Esophagus muscularis mucosa (tissue), 4 donors: ENCODE data around the gene MGST2. TPM values are rescaled to one million over a fixed set of nuclear protein-coding genes. Genes with fewer than 3 reads are reported as not detected.
"Not testable (repeated sequence)": the region's sequence is repeated elsewhere in the genome, so short reads cannot be mapped to it uniquely, and the experiment has no call there.

ENCODE experiments used
- DNase-seq: peaks from one replicate; pipeline ENCODE4 v3.0.0-alpha.2; 2017; ENCODE audit errors: extremely low spot score
- H3K27ac ChIP-seq, 4 donors: fragments of 200-600 bp; sonication (generic); replicated peaks in 1 of 4; 1 replicate in 3 of 4; 2 replicates in 1 of 4; pipeline ENCODE4 v1.5.1; 2016 to 2019; ENCODE audit warnings: mild to moderate bottlenecking in 1 of 4
- H3K27me3 ChIP-seq, 4 donors: fragments of 200-600 bp; sonication (generic); one replicate each; pipeline versions ENCODE4 v1.5.1 to v1.6.0; 2016 to 2019
- H3K36me3 ChIP-seq, 4 donors: fragments of 200-600 bp; sonication (generic); one replicate each; pipeline ENCODE4 v1.5.1; 2016 to 2019
- H3K4me1 ChIP-seq, 4 donors: fragments of 200-600 bp; sonication (generic); one replicate each; pipeline ENCODE4 v1.5.1; 2016 to 2019
- H3K4me3 ChIP-seq, 4 donors: fragments of 200-600 bp; sonication (generic); 1 replicate in 2 of 4; 2 replicates in 2 of 4; pipeline ENCODE4 v1.5.1; 2016 to 2019; ENCODE audit warnings: mild to moderate bottlenecking in 4 of 4, moderate library complexity in 1 of 4
- H3K9me3 ChIP-seq, 4 donors: fragments of 200-600 bp; sonication (generic); 1 replicate in 3 of 4; 2 replicates in 1 of 4; pipeline ENCODE4 v1.5.1; 2016 to 2019
- CTCF ChIP-seq, 3 experiments: fragments of 200-600 bp in 2 of 3; fragments of 450-650 bp in 1 of 3; sonication (generic) in 2 of 3; IDR thresholded peaks; one replicate each; pipeline ENCODE4 v1.5.1; 2017 to 2019; ENCODE audit warnings: antibody characterized with exemption in 3 of 3, mild to moderate bottlenecking in 2 of 3, moderate library complexity in 1 of 3
- EP300 ChIP-seq: sonication (generic); formaldehyde crosslinking; IDR thresholded peaks from one replicate; pipeline ENCODE4 v1.6.1; 2017; ENCODE audit warnings: antibody characterized with exemption
- POLR2A ChIP-seq: fragments of 450-650 bp; IDR thresholded peaks from one replicate; pipeline ENCODE4 v1.6.1; 2017; ENCODE audit warnings: antibody characterized with exemption, moderate library complexity, mild to moderate bottlenecking, low read depth
- POLR2AphosphoS5 ChIP-seq, 2 donors: sonication (generic); formaldehyde crosslinking; IDR thresholded peaks; one replicate each; pipeline ENCODE4 v1.6.1; 2017; ENCODE audit warnings: antibody characterized with exemption in 2 of 2
- WGBS: methylation state at CpG from one replicate; pipeline ENCODE4 v1.1.5; 2018; 5-methylcytosine and 5-hydroxymethylcytosine counted together
- intact Hi-C: fragments of 100-400 bp; cut with DNase I; formaldehyde crosslinking; loops from one replicate; pipeline ENCODE4 v1.15.1; 2023
- total RNA-seq, 4 donors: library from RNA; depleted of rRNA; stranded (reverse); fragments of >200 nt; gene quantifications; one replicate each; pipeline versions ENCODE4 v1.1.0 to v1.2.1, GENCODE V29; 2016

MGST2 gene
- total RNA-seq, 4 donors from 2014 or later = 28.7 to 39.7 (median 34.2) TPM

- Histone ChIP-seq H3K9me3 (no peaks in the 10 kb centered on the region), H3K27ac (no peak overlapping the region), H3K36me3 (peaks cover 1 to 10% (median 6%) of the 10 kb centered on the region in 4 donors), H3K4me1 (peaks cover 24 to 31% (median 26%) of the 10 kb centered on the region in 4 donors), H3K27me3 (no peaks in the 10 kb centered on the region), H3K4me3 (no peak overlapping the region)
- intact Hi-C loops = no loop called here
- no peak for TF ChIP-seq EP300
- no peak for TF ChIP-seq POLR2AphosphoS5 (IDR thresholded peaks at IDR 0.05)
- TF ChIP-seq CTCF (IDR thresholded peaks at IDR 0.05) = no peak
- TF ChIP-seq POLR2A = no peak
- no peak for DNase-seq
These were observed 24.8 kb downstream of the MGST2 start for GRCh38 chr4:139690419-139690818.

- intact Hi-C loops = no loop called here
These were observed 26.8 kb downstream of the MGST2 start for GRCh38 chr4:139692309-139693012.

GRCh38 chr4:139694522-139695107 is 29.0 kb downstream of the MGST2 start:
- 75% methylated on average over 3 of the region's 3 CpGs for WGBS
- intact Hi-C loops = no loop called here
- H3K27me3 ChIP-seq = no peaks in the 10 kb centered on the region
- H3K36me3 ChIP-seq = peaks cover 9 to 33% (median 20%) of the 10 kb centered on the region in 4 donors
- DNase-seq = no peak
- H3K4me3 ChIP-seq = no peak overlapping the region
- H3K9me3 ChIP-seq = peaks cover 0 to 8% (median 4%) of the 10 kb centered on the region in 4 donors
- no peak overlapping the region for H3K27ac ChIP-seq
- peaks cover 6 to 9% (median 7%) of the 10 kb centered on the region in 4 donors for H3K4me1 ChIP-seq
- no peak for TF ChIP-seq POLR2AphosphoS5 (IDR thresholded peaks at IDR 0.05)
- TF ChIP-seq POLR2A = no peak
- no peak for TF ChIP-seq EP300

More at GRCh38 chr4:139692309-139693012, 26.8 kb downstream of the MGST2 start:
- TF ChIP-seq POLR2AphosphoS5 (IDR thresholded peaks at IDR 0.05) = no peak
- TF ChIP-seq CTCF (IDR thresholded peaks at IDR 0.05) = peak in 1 of 3 experiments; percentile 18
- TF ChIP-seq POLR2A = no peak
- no peak for TF ChIP-seq EP300
- no peak for DNase-seq
- Histone ChIP-seq H3K27ac (no peak overlapping the region), H3K27me3 (no peaks in the 10 kb centered on the region), H3K4me1 (peaks cover 6 to 12% (median 8%) of the 10 kb centered on the region in 4 donors), H3K4me3 (no peak overlapping the region), H3K9me3 (peaks cover 0 to 8% (median 4%) of the 10 kb centered on the region in 4 donors), H3K36me3 (peaks cover 9 to 25% (median 20%) of the 10 kb centered on the region in 4 donors)
- 55% methylated on average over 4 of the region's 4 CpGs for WGBS

- no peak overlapping the region for H3K4me3 ChIP-seq
- H3K36me3 ChIP-seq = peaks cover 9 to 43% (median 20%) of the 10 kb centered on the region in 4 donors
- peaks cover 0 to 8% (median 4%) of the 10 kb centered on the region in 4 donors for H3K9me3 ChIP-seq
- WGBS = 90% methylated on average over 5 of the region's 5 CpGs
- TF ChIP-seq POLR2A (no peak), EP300 (no peak), CTCF (IDR thresholded peaks at IDR 0.05) (no peak), POLR2AphosphoS5 (IDR thresholded peaks at IDR 0.05) (no peak)
- H3K27ac ChIP-seq = no peak overlapping the region
- H3K27me3 ChIP-seq = no peaks in the 10 kb centered on the region
- intact Hi-C loops = no loop called here
- no peak for DNase-seq
- H3K4me1 ChIP-seq = peaks cover 6 to 9% (median 7%) of the 10 kb centered on the region in 4 donors
These were observed 30.9 kb downstream of the MGST2 start for GRCh38 chr4:139696491-139696890.

GRCh38 chr4:139698167-139698925 is 32.7 kb downstream of the MGST2 start:
- H3K36me3 ChIP-seq = peaks cover 9 to 46% (median 22%) of the 10 kb centered on the region in 4 donors
- H3K9me3 ChIP-seq, DNase-seq, intact Hi-C loops, H3K4me1 ChIP-seq, H3K4me3 ChIP-seq, H3K27ac ChIP-seq, H3K27me3 ChIP-seq: not testable (repeated sequence)
- TF ChIP-seq CTCF (IDR thresholded peaks at IDR 0.05) = peak in 1 of 3 experiments; percentile 9
- 98% methylated on average over 11 of the region's 25 CpGs for WGBS
